HL-60 (cell line): ENCODE results near the gene MRPS34.

Experiments used
- DNase-seq, 2 experiments: peaks; one replicate each; pipeline ENCODE4 v3.0.0-alpha.2; 2010 to 2020; ENCODE audit warnings: low read depth in 1 of 2, low spot score in 1 of 2
- H3K27ac ChIP-seq: fragments of 250-450 bp; sonication (Bioruptor Pico); replicated peaks from 2 replicates; pipeline ENCODE4 v1.5.1; 2020; ENCODE audit warnings: mild to moderate bottlenecking, moderate library complexity
- H3K27me3 ChIP-seq: fragments of 250-450 bp; sonication (Bioruptor Pico); 2 replicates; pipeline ENCODE4 v1.5.1; 2021; ENCODE audit warnings: mild to moderate bottlenecking, moderate library complexity; ENCODE audit not compliant: insufficient read depth, poor library complexity, severe bottlenecking
- H3K4me3 ChIP-seq: replicated peaks from 2 replicates; pipeline ENCODE4 v1.5.1; 2011; ENCODE audit warnings: mild to moderate bottlenecking, control low read depth, low read length; ENCODE audit not compliant: insufficient read depth
- GABPA ChIP-seq: IDR thresholded peaks from 2 replicates; pipeline ENCODE4 v1.6.1; 2012; ENCODE audit warnings: low read depth
- POLR2AphosphoS5 ChIP-seq: IDR thresholded peaks from 2 replicates; pipeline ENCODE4 v1.6.1; 2012; ENCODE audit warnings: low read depth
- REST ChIP-seq: IDR thresholded peaks from 2 replicates; pipeline ENCODE4 v1.6.1; 2012; ENCODE audit warnings: low read depth; ENCODE audit not compliant: insufficient replicate concordance
- SPI1 ChIP-seq: IDR thresholded peaks from 2 replicates; pipeline ENCODE4 v1.6.1; 2012; ENCODE audit warnings: low read depth, mild to moderate bottlenecking, borderline replicate concordance
- TF ChIP-seq, protein P1 (sequence below): IDR thresholded peaks from one replicate; pipeline ENCODE4 v1.5.1; 2011; ENCODE audit warnings: low read length, control low read depth, inconsistent platforms; ENCODE audit not compliant: insufficient read depth

Gene MRPS34

DNA sequence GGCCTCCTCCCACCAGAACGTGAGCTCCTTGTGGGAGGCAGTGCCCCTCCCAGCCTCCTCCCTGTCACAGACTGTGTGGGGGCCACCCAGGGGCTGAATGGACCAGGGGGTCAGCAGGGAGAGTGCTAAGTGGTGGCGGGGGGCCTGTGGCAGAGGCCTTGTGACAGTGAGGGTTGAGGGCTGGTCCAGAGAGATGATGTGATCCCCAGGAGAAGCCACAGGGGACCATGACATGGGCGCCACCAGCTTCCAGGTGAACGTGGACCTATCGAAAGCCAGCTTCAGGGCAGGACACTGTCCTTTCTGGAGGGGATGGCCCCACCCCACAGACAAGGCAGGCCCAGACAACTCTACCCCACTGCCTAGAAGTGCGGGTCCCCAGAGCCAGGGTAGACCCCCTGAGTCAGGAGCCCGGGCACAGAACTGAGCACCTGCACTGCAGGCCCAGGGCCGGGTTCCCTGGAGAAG lies 6.3 kb upstream of the MRPS34 start:
- H3K27me3 ChIP-seq, result no peaks in the 10 kb centered on the region
- H3K4me3 ChIP-seq, result no peak overlapping the region
- TF ChIP-seq POLR2AphosphoS5 (peak; percentile 5; the same call in 1 of the 2 replicates), REST (no peak), GABPA (no peak)
- TF ChIP-seq, protein P1, sequence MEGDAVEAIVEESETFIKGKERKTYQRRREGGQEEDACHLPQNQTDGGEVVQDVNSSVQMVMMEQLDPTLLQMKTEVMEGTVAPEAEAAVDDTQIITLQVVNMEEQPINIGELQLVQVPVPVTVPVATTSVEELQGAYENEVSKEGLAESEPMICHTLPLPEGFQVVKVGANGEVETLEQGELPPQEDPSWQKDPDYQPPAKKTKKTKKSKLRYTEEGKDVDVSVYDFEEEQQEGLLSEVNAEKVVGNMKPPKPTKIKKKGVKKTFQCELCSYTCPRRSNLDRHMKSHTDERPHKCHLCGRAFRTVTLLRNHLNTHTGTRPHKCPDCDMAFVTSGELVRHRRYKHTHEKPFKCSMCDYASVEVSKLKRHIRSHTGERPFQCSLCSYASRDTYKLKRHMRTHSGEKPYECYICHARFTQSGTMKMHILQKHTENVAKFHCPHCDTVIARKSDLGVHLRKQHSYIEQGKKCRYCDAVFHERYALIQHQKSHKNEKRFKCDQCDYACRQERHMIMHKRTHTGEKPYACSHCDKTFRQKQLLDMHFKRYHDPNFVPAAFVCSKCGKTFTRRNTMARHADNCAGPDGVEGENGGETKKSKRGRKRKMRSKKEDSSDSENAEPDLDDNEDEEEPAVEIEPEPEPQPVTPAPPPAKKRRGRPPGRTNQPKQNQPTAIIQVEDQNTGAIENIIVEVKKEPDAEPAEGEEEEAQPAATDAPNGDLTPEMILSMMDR, result no peak
- no peak overlapping the region for H3K27ac ChIP-seq
- DNase-seq, result no peak

DNA sequence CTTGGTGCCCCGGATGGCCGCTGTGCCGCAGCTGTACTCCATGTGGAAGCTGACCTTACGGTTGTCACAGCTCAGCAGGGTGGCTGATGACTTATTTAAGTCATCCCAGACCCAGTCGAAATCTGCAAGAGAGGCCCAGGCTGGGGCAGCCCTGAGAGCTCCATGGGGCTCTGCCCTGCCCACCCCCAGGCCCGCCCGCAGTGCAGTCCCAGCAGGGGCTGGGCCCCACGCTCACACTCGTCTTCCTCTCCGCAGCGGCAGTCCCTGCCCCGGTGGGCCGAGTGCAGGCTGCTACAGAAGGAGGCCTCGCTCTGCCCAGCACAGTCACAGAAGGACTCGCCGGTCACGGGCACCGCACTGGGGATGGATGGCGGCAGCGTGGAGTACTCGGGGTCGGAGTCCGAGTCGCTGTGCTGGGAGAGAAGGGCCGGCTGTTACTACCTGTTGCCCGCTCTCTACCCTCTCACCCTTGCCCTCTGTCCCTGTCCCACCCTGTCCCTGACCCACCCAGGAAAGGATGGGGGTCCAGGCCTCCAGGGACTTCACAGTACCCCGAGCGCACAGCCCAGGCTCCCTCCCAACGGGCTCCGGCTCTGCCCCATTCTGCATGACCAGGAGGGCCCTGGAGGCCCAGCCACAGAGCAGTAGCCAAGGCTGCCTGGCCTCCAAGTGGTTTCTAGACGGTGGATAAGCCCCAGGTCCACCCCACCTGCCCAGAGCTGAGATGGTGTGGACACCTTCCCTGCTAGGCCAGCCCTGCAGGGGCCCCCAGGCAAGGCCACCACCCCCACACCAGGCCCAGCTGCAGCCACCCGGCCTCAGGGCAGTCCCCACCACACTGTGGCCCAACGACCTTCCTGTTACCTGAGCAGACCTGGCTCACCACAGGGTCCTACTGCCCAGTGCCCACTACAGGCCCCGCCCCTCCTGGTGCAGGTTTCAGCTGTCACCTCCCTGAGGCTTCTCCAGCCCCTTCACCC lies 5.6 kb upstream of the MRPS34 start:
- Histone ChIP-seq H3K27me3 (no peaks in the 10 kb centered on the region), H3K27ac (no peak overlapping the region), H3K4me3 (no peak overlapping the region)
- TF ChIP-seq POLR2AphosphoS5, result peak; percentile 22
- no peak for TF ChIP-seq REST
- DNase-seq, result no peak

DNA sequence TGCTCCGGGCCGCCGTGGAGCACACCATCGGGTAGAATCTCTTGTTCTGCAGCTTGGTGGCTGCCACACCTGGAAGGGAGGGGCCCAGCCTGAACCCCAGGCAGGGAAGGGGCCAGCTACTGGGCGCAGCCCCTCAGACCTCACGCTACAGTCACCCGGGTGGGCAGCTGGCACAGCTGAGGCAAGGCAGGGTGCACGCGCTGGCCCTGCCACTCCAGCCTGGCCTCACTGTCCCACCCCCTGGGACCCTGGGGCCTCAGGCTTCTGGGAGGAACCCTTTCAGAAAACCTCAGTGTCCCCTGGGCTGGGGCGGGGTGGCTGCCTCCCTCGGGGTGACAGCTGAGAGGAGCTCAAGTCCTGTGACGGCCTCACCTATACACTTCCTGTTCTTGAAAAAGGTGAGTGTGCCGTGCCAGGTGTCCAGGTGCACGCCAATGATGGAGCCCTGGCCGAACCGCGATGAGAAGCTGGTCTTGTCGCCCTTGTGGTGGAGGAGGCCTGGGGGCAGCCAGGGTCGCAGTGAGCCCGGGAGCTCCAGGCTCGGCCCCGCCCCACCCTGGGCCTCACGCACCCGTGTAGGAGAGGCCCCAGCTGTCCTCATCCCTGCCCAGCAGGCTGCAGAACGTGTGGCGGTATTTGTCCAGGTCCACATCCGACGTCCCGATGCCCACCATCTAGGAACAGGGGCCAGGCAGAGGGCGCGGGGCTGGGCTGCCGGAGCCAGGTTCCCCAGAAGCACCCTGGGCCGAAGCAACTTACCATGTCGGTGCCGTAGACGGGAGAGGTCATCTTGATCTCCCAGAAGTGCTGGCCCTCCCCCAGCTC lies 4.7 kb upstream of the MRPS34 start:
- TF ChIP-seq POLR2AphosphoS5 (peak; percentile 49), REST (no peak)
- no peak overlapping the region for H3K27ac ChIP-seq

GRCh38 chr16:1776991-1777374 lies 4.0 kb upstream of the MRPS34 start:
- DNase-seq, result no peak
- Histone ChIP-seq H3K4me3 (no peak overlapping the region), H3K27me3 (no peaks in the 10 kb centered on the region), H3K27ac (no peak overlapping the region)
- no peak for TF ChIP-seq SPI1
- no peak for TF ChIP-seq REST
- TF ChIP-seq, protein P1, result no peak
- no peak for TF ChIP-seq POLR2AphosphoS5
- no peak for TF ChIP-seq GABPA

More for the DNA sequence above, 4.7 kb upstream of the MRPS34 start:
- no peak for DNase-seq
- H3K4me3 ChIP-seq, result no peak overlapping the region
- no peaks in the 10 kb centered on the region for H3K27me3 ChIP-seq
